ENCODE data around the gene HOTAIR.

The HOTAIR gene

DNA sequence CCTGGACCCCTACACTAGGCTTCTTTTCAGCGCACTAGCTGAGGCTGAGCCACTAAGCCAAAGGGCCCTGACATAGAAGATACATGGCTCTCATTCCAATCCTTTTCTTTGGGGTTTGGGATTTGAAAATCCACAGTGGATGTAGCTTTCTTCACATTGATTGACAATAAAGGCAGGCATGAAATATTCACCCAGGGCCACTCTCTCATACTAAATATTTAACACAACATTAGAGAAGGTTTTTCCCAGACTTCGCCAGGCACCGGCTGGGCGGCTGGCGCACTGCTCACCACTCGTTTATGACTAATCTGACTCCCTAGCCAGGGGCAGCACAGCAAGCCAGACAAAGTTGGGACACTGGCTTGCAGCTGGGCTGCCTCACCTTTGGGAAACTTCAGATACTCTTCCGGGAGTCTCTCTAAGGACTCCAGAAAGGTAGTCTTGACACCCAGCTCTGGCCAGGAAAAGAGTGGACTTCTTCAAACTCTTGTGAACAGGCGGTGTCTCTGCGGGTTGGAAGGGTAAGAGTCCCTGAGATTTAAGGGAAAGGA is 2.5 kb downstream of the HOTAIR start:
- DNase-seq, result no peak

DNA sequence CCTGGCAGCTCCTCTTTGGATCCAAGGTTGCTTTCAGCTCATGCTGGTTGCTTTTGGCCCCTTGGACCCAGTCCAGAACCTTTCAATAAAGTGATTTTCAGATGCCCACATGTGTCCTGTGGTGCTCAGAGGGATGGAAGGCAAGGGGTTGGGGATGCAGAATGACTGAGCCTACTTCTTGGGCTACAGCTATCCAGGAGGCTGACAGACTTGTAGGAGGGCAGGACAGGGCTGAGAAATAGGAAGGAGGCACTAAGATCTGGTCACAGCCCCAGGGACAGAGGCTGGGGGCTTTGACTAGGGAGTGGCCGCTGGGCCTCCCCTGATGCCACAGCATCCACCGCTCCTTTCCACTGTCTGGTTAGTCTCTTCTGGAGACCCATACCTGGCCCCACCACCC is 3.1 kb downstream of the HOTAIR start:
- no peak for DNase-seq

DNA sequence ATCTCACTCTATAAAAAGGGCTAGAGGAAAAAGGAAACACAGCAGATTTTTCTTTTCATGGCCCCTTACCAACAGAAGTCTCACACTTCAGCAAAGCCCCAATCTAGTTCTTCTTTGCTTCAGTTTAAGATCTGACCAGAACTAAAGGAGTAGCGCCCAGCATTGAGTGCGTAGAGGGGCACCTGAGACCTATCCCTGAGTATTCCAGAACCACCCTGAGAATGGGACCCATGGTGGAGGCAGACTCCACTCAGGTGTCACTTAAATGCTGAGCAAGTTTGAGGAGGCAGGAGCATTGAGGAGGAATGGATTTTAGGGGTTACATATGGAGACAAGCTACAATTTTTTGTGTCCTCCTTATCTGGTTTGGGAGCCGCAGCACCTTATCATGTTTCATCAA is 3.6 kb downstream of the HOTAIR start:
- DNase-seq, result no peak

DNA sequence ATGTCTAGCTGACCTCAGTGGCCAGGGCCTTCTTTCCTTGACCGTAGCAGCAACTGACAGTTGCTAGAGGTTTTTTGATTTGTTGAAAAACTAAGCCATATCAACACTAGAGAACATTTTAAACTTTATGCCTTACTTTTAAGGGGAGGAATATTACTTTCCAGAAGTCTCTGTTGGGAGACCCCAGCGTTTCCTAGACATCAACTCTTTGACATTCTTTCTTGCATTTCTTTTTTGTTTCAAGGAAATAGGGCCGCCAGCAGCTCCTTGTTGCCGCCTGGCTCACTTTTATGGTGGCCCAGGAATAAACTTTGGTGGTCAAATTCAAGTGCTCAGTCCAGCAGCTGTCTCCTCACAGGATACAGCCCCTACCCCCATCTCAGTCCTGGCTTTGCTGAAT is 4.3 kb downstream of the HOTAIR start:
- no peak for DNase-seq

DNA sequence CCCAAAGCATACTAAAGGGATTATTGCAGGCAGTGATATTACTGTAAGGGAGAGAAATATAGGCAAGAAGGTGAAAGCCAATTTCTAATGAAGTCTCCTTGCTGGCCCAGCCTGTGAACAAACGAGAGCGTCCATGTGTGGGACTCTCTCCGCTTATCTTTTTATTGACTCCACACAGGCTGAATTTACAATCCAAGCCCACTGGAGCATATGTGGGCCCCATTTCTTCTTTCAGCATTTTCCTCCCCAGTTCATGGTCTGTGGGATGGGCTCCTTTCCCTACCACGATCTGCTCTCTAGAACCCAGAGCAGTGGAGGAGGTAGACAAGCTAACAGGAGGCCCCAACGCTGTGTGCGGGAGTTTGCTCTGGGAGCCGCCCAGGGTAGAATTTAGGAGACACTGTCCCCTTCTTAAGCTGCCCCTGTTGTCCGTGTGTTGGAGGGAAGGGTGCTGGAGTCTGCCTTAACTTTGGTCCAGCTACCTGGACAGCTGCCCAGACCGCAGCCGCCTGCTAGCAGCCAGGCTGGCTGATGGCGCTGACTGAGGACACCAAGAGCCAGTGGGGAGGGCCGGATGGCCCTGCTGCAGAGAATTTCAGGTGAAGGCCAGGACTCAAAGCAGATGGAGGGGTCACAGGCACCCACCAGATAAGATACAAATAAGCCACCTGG is 5.0 kb downstream of the HOTAIR start:
- DNase-seq, result no peak

DNA sequence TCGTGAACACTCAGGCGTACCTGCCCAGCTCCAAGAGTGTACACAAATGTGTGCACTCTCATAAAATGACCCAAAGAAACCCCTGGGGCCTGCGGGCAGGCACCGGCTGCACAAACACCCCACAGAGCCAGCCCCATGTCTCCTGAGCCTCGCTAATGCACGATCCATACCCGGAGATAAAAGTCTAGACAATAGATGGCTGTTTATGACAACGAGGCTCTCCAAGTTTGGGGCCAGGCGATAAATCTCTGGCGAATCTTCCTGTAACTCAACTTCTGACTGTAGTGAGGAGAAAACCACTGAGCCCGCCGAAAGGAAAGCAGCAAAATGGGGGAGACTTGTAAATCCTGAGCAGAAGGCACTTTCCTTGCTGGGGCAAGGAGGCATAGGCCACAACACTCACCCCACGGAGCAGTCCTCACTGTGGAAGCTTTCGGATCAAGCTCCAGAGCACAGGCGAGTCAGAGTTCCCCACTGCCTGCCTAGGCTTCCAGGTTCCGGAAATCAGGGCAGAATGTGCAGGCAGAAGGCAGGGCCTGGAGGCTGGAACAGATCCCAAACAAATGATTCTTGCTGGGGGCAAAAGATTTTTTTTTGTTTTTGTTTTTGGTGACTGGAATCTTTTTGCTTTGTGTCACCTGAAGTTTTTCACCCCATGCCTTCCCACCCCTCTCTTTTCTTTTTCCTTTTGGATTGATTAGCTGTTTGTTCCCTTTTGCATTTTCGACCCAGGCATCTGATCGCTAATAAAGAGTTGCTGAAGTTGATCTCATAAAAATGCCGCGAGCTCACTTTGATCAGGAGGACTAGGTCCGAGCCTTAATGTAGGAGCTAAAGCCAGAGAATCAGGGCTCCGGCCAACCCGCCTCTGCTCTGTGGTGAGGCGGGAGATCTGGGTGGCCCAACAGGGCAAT is 6.3 kb downstream of the HOTAIR start:
- DNase-seq, result no peak

DNA sequence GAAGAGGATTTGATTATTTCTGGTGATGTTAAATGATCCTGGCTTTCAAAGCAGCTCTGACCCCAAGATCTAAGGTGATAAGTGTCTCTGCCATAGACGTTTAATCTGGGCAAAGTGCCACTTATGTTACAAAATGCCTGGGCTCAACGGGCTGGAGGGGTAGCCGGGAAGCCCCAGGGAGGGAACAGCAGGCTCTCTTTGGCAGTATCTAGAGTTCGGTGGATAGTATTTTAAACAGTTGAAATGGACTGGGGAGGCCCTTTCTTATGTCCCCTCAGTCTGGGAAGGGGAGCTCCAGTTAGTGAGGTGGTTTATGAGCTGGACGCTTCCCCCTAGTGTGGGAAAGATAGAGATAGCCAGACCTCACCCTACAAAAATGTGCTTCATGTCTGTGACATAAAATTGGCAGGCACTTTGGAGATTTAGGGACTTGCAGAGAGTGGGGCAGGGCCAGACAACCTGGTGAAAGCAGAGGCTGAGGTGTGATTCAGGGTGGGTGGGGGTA is 7.3 kb downstream of the HOTAIR start:
- DNase-seq, result no peak

DNA sequence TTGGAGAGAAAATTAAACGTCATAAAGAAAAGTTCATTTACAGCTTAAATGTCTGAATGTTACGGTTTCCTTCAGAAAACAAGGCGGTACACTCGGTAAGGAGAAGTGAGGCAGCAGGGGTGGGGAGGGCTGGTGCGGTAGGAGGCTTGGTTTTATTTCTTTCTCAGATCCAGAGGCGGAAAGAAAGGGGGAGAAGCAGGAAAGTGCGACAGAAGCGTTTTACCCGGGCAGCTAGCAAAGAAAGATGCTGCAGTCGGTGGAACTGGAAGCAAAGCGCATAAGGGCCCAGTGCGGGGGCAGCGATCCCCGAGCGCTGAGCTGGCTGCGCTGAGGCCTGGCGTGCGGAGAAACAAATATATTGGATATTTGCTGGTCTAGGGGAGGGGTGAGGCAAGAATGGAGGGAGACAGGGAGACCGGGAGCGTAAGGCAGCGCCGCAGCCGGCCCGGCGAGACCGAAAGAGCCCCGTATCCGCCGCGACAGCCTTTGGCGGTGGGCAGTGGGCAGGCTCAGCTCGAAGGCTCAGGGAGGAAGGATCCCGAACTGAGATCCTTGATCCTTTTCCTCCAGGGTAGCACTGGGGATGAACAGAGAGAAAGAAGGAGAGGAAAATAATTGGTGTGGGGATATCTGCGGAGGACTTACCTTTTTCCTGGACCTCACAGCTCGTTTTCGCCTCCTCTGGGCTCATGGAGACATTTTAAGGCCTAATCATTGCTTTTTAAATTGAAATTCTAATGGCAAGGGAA is 8.2 kb downstream of the HOTAIR start:
- no peak for DNase-seq

DNA sequence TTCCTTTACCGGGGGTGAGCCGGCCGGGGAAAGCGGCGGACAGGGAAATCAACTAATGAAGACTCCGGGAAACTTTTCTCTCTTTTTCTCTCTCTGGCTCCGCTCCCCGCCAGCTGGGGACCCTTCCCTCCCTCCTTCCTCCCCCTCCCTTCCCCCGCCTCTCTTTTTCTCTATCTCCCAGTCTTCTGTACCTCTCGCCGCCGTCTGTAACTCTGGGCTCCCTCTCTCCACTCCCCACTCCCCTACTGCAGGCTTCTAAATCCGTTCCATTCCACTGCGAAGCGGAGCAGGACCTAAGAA is 8.7 kb downstream of the HOTAIR start:
- no peak for DNase-seq

DNA sequence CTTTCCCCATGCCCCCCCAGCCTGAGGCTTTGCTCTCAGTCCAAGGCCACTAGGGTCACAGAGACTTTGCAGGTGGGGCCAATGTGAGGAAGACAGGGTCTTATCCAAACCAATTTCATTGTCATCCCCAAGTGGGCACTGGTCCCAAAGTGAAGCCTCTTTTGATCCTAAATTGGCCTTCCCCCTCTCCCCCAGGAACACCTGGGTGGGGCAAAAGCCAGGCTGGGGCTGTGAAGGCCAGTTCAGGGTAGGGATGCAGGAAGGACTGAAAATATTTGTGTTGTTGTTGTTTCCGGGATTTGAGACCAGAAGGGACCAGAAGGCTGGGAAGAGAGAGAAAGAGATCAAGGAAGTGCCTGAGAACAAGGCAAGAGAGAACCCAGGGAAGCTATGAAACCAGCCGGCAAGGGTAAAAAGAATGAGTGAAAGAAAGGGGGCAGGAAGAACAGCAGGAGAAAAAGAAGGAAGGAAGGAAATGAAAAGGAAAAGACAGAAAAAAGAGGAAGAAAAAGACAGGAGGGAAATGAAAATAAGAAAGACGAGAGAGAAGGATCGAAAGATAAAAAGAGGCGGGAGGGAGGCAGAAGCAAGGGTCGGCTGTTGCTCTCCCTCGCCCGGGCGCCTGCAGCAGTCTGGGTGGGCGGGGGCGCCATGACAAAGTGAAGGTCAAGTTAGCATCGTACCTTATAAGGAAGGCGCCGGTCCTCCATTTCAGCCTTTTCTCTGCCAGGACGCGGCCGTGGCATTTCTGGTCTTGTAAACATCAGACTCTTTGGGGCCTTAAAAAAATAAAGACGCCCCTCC is 9.3 kb downstream of the HOTAIR start:
- DNase-seq, result no peak

DNA sequence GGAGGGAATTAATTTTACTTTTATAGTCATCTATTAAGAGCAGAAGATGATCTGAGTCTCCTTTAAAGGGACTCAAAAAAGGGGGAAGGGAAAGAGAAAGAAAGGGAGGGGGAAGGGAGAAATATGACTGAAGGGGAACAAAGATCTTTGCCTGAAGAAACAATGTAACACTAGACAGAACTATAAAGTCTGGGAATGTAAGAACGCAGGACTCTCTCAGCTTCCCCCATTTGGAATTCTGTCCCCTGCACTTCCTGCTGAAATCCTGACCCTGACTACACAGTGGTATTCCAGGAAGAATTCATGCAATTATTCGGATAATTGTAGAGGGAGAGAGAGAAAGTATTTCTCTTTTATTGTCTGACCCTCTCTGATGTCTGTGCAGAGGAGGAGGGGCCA is 10.4 kb downstream of the HOTAIR start:
- DNase-seq, result no peak

DNA sequence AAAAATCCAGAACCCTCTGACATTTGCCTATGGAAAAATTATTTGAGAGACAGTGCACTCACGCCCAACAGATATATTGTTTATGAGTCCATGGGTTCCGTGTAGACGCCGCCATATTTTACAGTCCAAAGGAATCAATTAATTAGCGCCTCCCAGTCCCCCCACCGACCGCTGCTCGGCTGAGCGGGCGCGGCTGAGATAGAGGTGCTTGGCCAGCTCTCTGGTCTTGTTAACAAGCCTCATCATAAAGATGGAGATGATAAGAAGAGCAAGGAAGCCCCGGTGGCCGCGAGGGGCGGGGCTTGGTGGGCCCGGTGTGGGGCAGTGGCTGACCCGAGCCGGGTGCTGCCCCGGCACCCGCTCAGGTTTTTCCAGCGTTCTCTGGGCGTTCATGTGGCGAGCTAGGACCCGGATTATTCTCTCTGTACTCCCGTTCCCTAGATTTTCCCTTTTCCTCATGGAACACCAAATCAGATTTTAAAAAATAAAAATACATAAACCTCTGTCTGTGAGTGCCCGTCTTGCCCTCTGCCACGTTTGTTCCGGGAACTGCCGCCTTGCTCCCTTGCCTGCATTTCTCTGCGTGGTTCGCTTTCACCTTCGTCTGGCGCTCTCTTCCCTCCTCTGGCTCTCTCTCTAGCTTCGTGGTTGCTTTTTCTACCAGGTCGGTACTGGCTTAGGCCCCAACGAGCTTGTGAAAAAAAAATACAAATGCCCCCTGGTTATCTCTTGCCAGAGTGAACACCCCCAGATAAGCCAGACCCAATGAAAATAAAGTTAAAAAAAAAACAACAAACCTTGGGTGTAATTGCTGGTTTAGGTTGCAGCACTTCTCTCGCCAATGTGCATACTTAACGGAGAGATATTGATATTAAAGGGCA is 11.1 kb downstream of the HOTAIR start:
- no peak for DNase-seq

DNA sequence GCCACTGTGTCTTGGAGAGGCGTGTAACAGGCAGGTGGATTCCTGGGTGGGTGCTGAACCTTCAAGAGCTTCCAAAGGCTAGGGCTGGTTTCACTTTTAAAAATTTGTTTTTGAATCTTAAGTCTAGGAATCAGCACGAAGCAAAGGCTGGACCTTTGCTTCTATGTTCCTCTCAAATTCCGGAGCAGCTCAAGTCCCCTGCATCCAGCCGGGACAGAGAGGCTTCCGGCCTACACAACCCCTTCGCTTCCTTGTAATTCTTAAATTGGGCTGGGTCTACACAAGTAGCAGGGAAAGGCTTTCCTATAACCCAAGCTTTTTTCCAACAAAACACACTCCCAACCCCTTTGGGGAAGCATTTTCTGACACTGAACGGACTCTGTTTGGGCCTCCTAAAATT is 11.7 kb downstream of the HOTAIR start:
- no peak for DNase-seq

DNA sequence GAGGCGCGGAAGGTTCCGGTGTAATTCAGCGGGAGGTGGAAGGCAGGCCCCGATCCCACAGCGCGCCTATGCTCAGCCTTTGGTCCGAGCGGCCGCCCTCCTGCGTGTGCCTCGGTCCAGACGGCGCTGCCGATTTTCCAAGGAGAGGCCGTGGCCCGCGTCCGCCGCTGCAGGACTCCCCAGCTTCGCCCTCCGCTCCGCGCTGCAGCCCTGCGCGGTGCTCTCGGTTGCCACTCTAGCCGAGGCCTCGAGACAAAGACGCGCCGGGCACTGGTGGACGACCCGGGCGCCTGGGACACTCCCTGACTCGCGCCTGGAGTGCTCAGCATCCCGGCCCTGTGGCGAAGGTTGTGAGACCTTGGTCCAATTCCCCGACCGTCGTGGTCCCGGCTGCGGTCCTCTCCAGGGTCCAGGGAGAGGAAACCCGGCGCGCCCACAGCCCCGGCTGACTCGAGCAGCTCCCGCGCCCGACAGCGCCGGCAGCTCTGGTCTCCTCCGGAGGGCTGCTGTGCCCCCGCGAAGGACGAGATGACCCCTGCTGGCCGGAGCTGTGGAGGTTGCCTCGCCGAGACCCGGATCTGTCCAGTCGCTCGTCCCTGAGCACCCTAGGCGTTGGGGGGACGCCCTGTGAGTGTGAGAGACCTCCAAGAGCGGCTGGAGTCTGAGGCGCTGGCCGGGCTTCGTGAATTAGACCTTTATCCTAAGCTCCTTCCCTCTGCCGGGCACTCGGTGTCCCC is 13.6 kb downstream of the HOTAIR start:
- no peak for DNase-seq

DNA sequence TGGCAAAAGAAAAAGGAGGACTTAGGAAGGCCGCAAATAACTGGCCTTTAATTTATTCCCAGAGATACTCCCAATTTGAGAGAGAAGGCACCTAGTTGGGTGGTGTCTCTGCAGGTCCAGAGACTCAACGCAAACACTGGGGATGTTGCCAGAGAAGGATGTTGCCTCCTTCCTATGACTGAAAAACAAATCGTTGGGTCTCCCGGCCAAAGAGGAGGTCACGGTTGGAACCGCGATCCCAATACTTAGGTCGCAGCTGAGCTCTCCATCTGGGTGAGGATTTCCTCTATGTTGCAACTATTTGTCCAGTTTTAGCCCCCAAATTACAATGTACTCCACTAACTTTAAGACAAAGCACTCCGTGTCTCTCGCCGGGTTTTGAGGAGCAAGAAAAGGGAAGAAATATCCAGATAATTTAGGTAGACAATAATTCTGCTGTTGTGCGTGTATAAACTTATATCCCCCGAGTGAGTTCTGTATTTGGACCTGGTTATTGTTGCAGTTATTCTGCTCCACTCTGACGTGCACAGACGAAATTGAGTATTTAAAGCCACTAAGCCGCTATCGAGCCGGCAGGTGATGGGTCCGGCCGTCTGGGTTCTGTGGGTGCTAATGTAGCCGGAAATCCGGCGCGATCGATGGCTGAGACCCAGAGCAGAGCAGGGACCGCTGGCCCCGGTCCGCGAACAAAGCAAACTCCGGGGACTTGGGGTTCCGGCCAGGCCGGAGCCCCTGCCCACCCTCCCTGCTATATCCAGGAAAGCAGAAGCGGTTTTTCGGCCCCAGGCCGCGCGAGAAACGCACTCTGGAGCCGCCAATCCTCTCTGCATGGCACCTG is 14.3 kb downstream of the HOTAIR start:
- DNase-seq, result no peak

DNA sequence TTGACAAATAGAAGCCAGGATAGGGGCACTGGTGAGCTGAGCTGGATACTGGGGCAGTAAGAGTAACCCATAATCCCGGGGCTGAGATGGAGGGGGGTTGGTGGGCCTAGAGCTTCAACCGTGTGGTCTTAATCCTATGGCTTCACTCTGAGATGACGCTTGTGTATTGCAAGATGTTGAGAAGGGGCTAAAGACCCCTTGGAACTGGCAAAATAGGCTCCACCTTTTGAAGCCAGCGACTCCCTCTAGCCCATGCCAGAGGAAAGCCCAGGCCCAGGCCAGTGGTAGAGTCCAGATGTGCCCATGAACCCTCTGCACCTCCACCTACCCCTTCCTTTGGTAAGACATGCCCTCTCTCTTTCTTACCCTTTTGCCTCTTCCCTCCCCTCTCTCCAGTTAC is 15.4 kb downstream of the HOTAIR start:
- no peak for DNase-seq

DNA sequence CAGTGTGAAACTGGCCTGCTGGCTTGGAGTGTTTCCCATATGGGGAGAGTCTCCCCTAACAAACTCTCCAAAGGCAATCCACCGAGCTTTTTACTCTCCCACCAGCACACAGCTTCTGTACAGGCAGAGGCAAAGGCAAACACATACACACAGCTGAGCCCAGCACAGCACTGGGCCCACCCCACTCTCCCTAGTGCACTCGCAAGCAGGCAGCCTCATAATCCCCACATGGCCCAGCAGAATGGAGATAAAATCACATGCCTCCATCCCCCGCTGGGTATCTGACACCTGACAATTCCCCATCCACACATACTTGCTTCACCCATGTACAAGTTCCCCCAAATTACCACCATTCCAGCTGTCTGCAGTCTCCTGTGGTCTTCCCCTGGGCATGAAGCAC is 16.6 kb downstream of the HOTAIR start:
- DNase-seq, result no peak

DNA sequence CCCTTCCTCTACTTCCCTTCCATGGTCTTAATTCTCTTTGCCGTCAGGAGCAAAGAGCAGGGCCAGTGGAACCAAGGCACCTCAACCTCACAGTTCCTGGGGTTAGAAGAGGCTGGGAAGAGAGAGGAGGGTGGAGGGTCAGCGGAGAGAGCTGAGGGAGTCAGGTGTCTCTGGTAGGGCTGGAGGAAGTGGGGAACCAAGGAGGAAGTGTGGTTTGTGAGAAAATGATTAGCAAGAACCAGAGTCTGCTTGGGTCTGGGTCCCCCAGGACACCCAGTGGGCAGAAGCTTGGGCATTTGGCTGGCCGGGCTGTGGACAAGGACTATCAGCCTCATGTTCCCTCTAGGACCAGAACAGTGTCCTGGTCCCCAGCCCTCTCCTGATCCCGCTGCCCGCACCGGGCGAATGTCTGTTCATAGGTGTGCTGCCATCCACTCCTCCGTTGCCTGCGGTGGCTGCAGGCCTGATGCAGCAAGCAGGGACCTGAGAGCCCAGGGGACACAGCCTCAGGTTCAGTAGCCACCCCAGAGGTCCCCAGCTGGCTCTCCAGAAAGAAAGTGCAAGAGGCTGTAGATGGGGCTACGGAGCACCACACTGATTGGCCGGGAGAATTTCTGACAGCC is 17.7 kb downstream of the HOTAIR start:
- no peak for DNase-seq

DNA sequence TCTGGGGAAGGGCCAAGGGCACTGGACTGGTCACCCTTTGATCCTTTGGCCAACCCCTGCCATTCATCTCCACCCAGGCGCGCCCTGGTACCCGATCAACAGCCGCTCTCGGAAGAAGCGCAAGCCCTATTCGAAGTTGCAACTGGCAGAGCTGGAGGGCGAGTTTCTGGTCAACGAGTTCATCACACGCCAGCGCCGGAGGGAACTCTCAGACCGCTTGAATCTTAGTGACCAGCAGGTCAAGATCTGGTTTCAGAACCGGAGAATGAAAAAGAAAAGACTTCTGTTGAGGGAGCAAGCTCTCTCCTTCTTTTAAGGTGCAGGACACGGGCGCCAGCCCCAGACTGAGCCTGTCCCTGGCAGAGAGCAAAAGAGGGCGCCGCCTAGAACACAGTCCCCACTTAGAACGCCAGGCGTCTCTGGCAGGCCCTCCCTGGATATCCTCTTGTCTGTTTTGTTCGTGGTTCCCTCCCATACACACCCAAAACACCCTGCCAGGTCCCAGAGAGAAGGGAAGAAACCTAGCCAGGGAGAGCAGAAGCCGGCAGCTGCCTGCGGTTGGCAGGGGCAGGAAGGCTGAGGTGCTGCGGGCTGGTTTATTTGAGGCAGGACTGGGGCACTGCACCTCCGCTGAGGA is 18.4 kb downstream of the HOTAIR start:
- no peak for DNase-seq

Measured in NCI-H1092 (cell line).